GOT3 (cell line): ENCODE results near the gene XPO5.

ENCODE experiments used
- DNase-seq: peaks from one replicate; lab custom pipeline; 2025; ENCODE audit warnings: mixed read lengths; lab: John Stamatoyannopoulos, UW

Gene XPO5

GRCh38 chr6:43497689-43498088 lies 78.1 kb downstream of the XPO5 start:
- DNase-seq = no peak

- no peak for DNase-seq
Measured at GRCh38 chr6:43497129-43497396, 78.8 kb downstream of the XPO5 start.

- DNase-seq = no peak
Measured at GRCh38 chr6:43496370-43497128, 79.3 kb downstream of the XPO5 start.

GRCh38 chr6:43495409-43495941 lies 80.4 kb downstream of the XPO5 start:
- no peak for DNase-seq

GRCh38 chr6:43494766-43495165 lies 81.1 kb downstream of the XPO5 start:
- DNase-seq = no peak

GRCh38 chr6:43494321-43494720 lies 81.5 kb downstream of the XPO5 start:
- DNase-seq = no peak

- DNase-seq = no peak
Measured at GRCh38 chr6:43493833-43494232, 82.0 kb downstream of the XPO5 start.

GRCh38 chr6:43493230-43493629 lies 82.6 kb downstream of the XPO5 start:
- DNase-seq = no peak

- DNase-seq = no peak
Measured at GRCh38 chr6:43492673-43493072, 83.2 kb downstream of the XPO5 start.

GRCh38 chr6:43491750-43492661 lies 83.8 kb downstream of the XPO5 start:
- DNase-seq = no peak

GRCh38 chr6:43490523-43490939 lies 85.3 kb downstream of the XPO5 start:
- no peak for DNase-seq

GRCh38 chr6:43489277-43490072 lies 86.4 kb downstream of the XPO5 start:
- DNase-seq = no peak

GRCh38 chr6:43488667-43489276 lies 87.1 kb downstream of the XPO5 start:
- no peak for DNase-seq

- no peak for DNase-seq
Measured at GRCh38 chr6:43481591-43482236, 94.1 kb downstream of the XPO5 start.

GRCh38 chr6:43481075-43481474 lies 94.8 kb downstream of the XPO5 start:
- no peak for DNase-seq

- no peak for DNase-seq
Measured at GRCh38 chr6:43478008-43478372, 97.8 kb downstream of the XPO5 start.

- peak; percentile 43 for DNase-seq
Measured at GRCh38 chr6:43477235-43478007, 98.4 kb downstream of the XPO5 start, which contains the start of gene TJAP1. Gene TJAP1 (plus strand): TSS chr6:43477570. CDS start chr6:43499002, 21,432 bp downstream.

GRCh38 chr6:43476746-43477145 lies 99.1 kb downstream of the XPO5 start:
- DNase-seq = no peak

GRCh38 chr6:43475516-43475915 lies 100.3 kb downstream of the XPO5 start:
- DNase-seq = no peak

GRCh38 chr6:43472515-43472914 lies 103.3 kb downstream of the XPO5 start:
- no peak for DNase-seq
